Body of pancreas (tissue), 4 donors: Measurements from ENCODE around the gene SETBP1. TPM values are rescaled to one million over a fixed set of nuclear protein-coding genes. Genes with fewer than 3 reads are reported as not detected.

Experiments used
- ATAC-seq: fragments of 150-250 bp; one replicate; pipeline ENCODE4 v1.9.1; 2016
- DNase-seq, 4 donors: peaks; one replicate each; pipeline ENCODE4 v3.0.0-alpha.2; 2019
- H3K27ac ChIP-seq, 4 donors: fragments of 200-600 bp; sonication (generic); 1 replicate in 3 of 4; 2 replicates in 1 of 4; pipeline versions ENCODE4 v1.5.1 to v1.6.1; 2016 to 2019; ENCODE audit warnings: mild to moderate bottlenecking in 1 of 4, mixed read lengths in 1 of 4, moderate library complexity in 1 of 4
- H3K27me3 ChIP-seq, 2 donors: fragments of 200-600 bp; sonication (generic); one replicate each; pipeline ENCODE4 v1.6.0; 2016; ENCODE audit warnings: mild to moderate bottlenecking in 1 of 2
- H3K36me3 ChIP-seq, 2 donors: fragments of 200-600 bp; sonication (generic); replicated peaks in 1 of 2; 2 replicates each; pipeline ENCODE4 v1.5.1; 2016; ENCODE audit warnings: low read depth in 2 of 2; ENCODE audit not compliant: insufficient read depth in 1 of 2
- H3K4me1 ChIP-seq: fragments of 200-600 bp; sonication (generic); one replicate; pipeline ENCODE4 v1.6.0; 2016
- H3K4me3 ChIP-seq, 2 donors: fragments of 200-600 bp; sonication (generic); 1 replicate in 1 of 2; 2 replicates in 1 of 2; pipeline ENCODE4 v1.5.1; 2016 to 2019
- H3K9me3 ChIP-seq, 3 donors: fragments of 200-600 bp; sonication (generic); 1 replicate in 2 of 3; 2 replicates in 1 of 3; pipeline ENCODE4 v1.5.1; 2016
- CTCF ChIP-seq, 7 experiments: fragments of 450-650 bp in 4 of 7; fragments of 200-600 bp in 3 of 7; sonication (generic) in 3 of 7; IDR thresholded peaks; one replicate each; pipeline ENCODE4 v1.5.1; 2016 to 2019; ENCODE audit warnings: antibody characterized with exemption in 7 of 7
- POLR2A ChIP-seq, 3 donors: fragments of 450-650 bp; IDR thresholded peaks; one replicate each; pipeline ENCODE4 v1.6.1; 2016; ENCODE audit warnings: antibody characterized with exemption in 3 of 3, mild to moderate bottlenecking in 2 of 3
- WGBS, 2 donors: methylation state at CpG; one replicate each; pipeline ENCODE4 v1.1.5; 2017; 5-methylcytosine and 5-hydroxymethylcytosine counted together
- intact Hi-C: fragments of 100-400 bp; cut with DNase I; formaldehyde crosslinking; loops from one replicate; pipeline ENCODE4 v1.15.1; 2023
- total RNA-seq, 2 donors: library from RNA; depleted of rRNA; stranded (reverse); fragments of >200 nt; gene quantifications; one replicate each; pipeline ENCODE4 v1.1.0, GENCODE V29; 2016

Gene SETBP1
- total RNA-seq, 2 donors from 2014 or later = 23.6 to 37.2 TPM

- no peak overlapping the region for H3K4me3 ChIP-seq
- H3K27me3 ChIP-seq = no peaks in the 10 kb centered on the region
- WGBS, 2 donors = 70 to 77% methylated on average over 14 of the region's 14 CpGs
- TF ChIP-seq POLR2A (IDR thresholded peaks at IDR 0.05) (no peak), CTCF (IDR thresholded peaks at IDR 0.05) (no peak)
- H3K36me3 ChIP-seq = no peaks in the 10 kb centered on the region
- H3K9me3 ChIP-seq = no peaks in the 10 kb centered on the region
- ATAC-seq = peak; percentile 31
- DNase-seq = peak in 3 of 4 donors; percentile 16 to 24 (median 19)
- H3K4me1 ChIP-seq = peaks cover 30% of the 10 kb centered on the region
- intact Hi-C loops = no loop called here
- peak overlapping the region; percentile 34 to 50 (median 36) for H3K27ac ChIP-seq
Observed at GRCh38 chr18:44771956-44772917, 91.5 kb downstream of the SETBP1 start.

- H3K36me3 ChIP-seq = no peaks in the 10 kb centered on the region
- ATAC-seq (no peak), DNase-seq (no peak)
- peaks cover 44% of the 10 kb centered on the region for H3K4me1 ChIP-seq
- intact Hi-C loops = no loop called here
- H3K27ac ChIP-seq = no peak overlapping the region
- H3K4me3 ChIP-seq = no peak overlapping the region
- TF ChIP-seq CTCF (IDR thresholded peaks at IDR 0.05) (no peak), POLR2A (IDR thresholded peaks at IDR 0.05) (no peak)
- H3K27me3 ChIP-seq = no peaks in the 10 kb centered on the region
- 32 to 36% methylated on average over 1 of the region's 1 CpG for WGBS, 2 donors
- H3K9me3 ChIP-seq = no peaks in the 10 kb centered on the region
Observed at GRCh38 chr18:44773640-44774155, 93.0 kb downstream of the SETBP1 start.

- no peaks in the 10 kb centered on the region for H3K27me3 ChIP-seq
- TF ChIP-seq POLR2A (IDR thresholded peaks at IDR 0.05) = no peak
- no peak for TF ChIP-seq CTCF (IDR thresholded peaks at IDR 0.05)
- DNase-seq = no peak
- H3K4me3 ChIP-seq = no peak overlapping the region
- no peaks in the 10 kb centered on the region for H3K36me3 ChIP-seq
- intact Hi-C loops = no loop called here
- H3K9me3 ChIP-seq = no peaks in the 10 kb centered on the region
- H3K27ac ChIP-seq = no peak overlapping the region
- 69 to 78% methylated on average over 3 of the region's 3 CpGs for WGBS, 2 donors
- peaks cover 49% of the 10 kb centered on the region for H3K4me1 ChIP-seq
- ATAC-seq = no peak
Observed at GRCh38 chr18:44774191-44774590, 93.5 kb downstream of the SETBP1 start.

DNA sequence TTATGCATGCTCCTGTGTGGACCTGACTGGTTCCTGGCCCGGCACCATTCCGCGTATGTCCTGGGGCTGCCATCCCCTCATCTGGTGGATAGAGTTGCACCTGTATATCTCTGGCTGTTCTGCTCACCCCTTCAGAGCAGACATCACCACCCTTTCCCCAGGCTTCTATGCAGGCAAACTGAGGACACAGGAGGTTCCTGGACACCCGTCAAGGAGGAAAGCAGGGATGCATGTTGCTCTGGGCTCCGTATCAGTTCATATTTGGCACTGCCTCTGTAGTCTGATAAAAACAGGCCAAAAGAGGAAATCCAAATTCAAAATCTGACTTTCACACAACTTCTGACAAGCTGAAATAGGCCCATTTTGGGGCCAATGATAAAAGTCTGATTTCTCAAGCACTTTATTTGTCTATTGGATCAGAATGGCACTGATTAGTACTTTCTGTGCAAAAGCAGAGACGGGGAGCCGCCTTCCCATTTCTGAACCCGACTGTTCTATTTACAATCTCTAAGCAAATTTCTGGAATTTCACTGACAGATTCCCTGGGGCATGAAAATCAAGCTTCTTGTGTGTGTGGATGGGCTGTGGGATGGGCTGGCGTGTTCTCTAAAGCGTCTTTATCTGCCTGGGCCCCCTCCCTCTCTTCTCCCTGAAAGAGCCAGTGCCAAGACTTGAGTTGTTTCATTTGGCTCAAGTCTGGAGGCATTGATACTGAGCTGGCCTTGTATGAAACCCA is 96.9 kb downstream of the SETBP1 start:
- Histone ChIP-seq H3K9me3 (no peaks in the 10 kb centered on the region), H3K27ac (peak overlapping the region in 3 of 4 donors; percentile 61 to 66 (median 65)), H3K27me3 (no peaks in the 10 kb centered on the region), H3K4me1 (peaks cover 60% of the 10 kb centered on the region), H3K36me3 (no peaks in the 10 kb centered on the region), H3K4me3 (no peak overlapping the region)
- WGBS, 2 donors = 49 to 58% methylated on average over 10 of the region's 10 CpGs
- DNase-seq (no peak), ATAC-seq (no peak)
- intact Hi-C loops = no loop called here
- no peak for TF ChIP-seq CTCF (IDR thresholded peaks at IDR 0.05)
- TF ChIP-seq POLR2A (IDR thresholded peaks at IDR 0.05) = no peak
